Neural cell (in vitro differentiated cells): ENCODE data around the gene RILPL2. TPM values are rescaled to one million over a fixed set of nuclear protein-coding genes. Genes with fewer than 3 reads are reported as not detected.

ENCODE experiments used
- H2AFZ ChIP-seq: fragments of 200-600, 300-800 bp; sonication (generic), shearing (Covaris generic); 2 replicates; pipeline ENCODE4 v1.6.0; 2014; ENCODE audit warnings: low read depth, mild to moderate bottlenecking, antibody characterized with exemption, low read length, moderate library complexity
- H3F3A ChIP-seq: fragments of 200-600 bp; shearing (Covaris generic); 2 replicates; pipeline ENCODE4 v1.6.1; 2016; ENCODE audit warnings: mild to moderate bottlenecking, moderate library complexity, mixed read lengths, antibody characterized with exemption, low read length; ENCODE audit not compliant: insufficient read depth, poor library complexity, severe bottlenecking
- H3K27ac ChIP-seq: fragments of 200-600, 300-800 bp; sonication (generic), shearing (Covaris generic); 2 replicates; pipeline ENCODE4 v1.5.1; 2014; ENCODE audit warnings: mild to moderate bottlenecking, low read length, moderate library complexity
- H3K27me3 ChIP-seq: fragments of 300-800, 200-600 bp; sonication (generic), shearing (Covaris generic); 2 replicates; pipeline ENCODE4 v1.6.0; 2014; ENCODE audit warnings: mild to moderate bottlenecking, low read depth, low read length, moderate library complexity; ENCODE audit not compliant: insufficient read depth
- H3K36me3 ChIP-seq: fragments of 300-800, 200-600 bp; sonication (generic), shearing (Covaris generic); 2 replicates; pipeline ENCODE4 v1.5.1; 2014; ENCODE audit warnings: mild to moderate bottlenecking, antibody characterized with exemption, low read length, moderate library complexity; ENCODE audit not compliant: insufficient read depth
- H3K4me2 ChIP-seq: fragments of 300-800, 200-600 bp; sonication (generic), shearing (Covaris generic); 2 replicates; pipeline ENCODE4 v1.6.0; 2014; ENCODE audit warnings: mild to moderate bottlenecking, low read length
- H3K4me3 ChIP-seq: fragments of 300-800, 200-600 bp; sonication (generic), shearing (Covaris generic); 2 replicates; pipeline ENCODE4 v1.5.1; 2014; ENCODE audit warnings: mild to moderate bottlenecking, low read length, moderate library complexity
- H3K79me2 ChIP-seq: fragments of 200-600 bp; shearing (Covaris generic); replicated peaks from 2 replicates; pipeline ENCODE4 v1.6.0; 2014; ENCODE audit warnings: mild to moderate bottlenecking, low read length, moderate library complexity; ENCODE audit not compliant: insufficient read depth
- H3K9ac ChIP-seq: fragments of 300-800, 200-600 bp; sonication (generic), shearing (Covaris generic); 2 replicates; pipeline ENCODE4 v1.6.1; 2016; ENCODE audit warnings: mild to moderate bottlenecking, low read length, mixed read lengths
- H3K9me2 ChIP-seq: fragments of 200-600 bp; shearing (Covaris generic); 2 replicates; pipeline ENCODE4 v1.6.1; 2016; ENCODE audit warnings: mild to moderate bottlenecking, low read length, mixed read lengths; ENCODE audit not compliant: insufficient read depth
- H3K9me3 ChIP-seq: fragments of 200-600, 300-800 bp; sonication (generic), shearing (Covaris generic); 2 replicates; pipeline ENCODE4 v1.6.1; 2016; ENCODE audit warnings: mild to moderate bottlenecking, mixed run types, low read length, moderate library complexity, mixed read lengths
- H4K20me1 ChIP-seq: fragments of 200-600 bp; shearing (Covaris generic); 2 replicates; pipeline ENCODE4 v1.6.1; 2016; ENCODE audit warnings: mild to moderate bottlenecking, mixed run types; ENCODE audit not compliant: insufficient read depth
- EP300 ChIP-seq: fragments of 450-650 bp; conservative IDR thresholded peaks from 2 replicates; pipeline ENCODE4 v1.6.1; 2014; ENCODE audit warnings: antibody characterized with exemption, mild to moderate bottlenecking, moderate library complexity; ENCODE audit not compliant: poor library complexity, severe bottlenecking
- EZH2 ChIP-seq: fragments of 200-600, 300-800 bp; shearing (Covaris generic), sonication (generic); IDR thresholded peaks from 2 replicates; pipeline ENCODE4 v1.6.1; 2014; ENCODE audit warnings: antibody characterized with exemption, low read length, borderline replicate concordance, mild to moderate bottlenecking; ENCODE audit not compliant: insufficient read depth, poor library complexity, severe bottlenecking
- MXI1 ChIP-seq: fragments of 450-650 bp; conservative IDR thresholded peaks from 2 replicates; pipeline ENCODE4 v1.6.1; 2014; ENCODE audit warnings: antibody characterized with exemption, mild to moderate bottlenecking; ENCODE audit not compliant: poor library complexity, severe bottlenecking
- POLR2AphosphoS5 ChIP-seq: IDR thresholded peaks from 2 replicates; pipeline ENCODE4 v1.6.1; 2012
- RAD21 ChIP-seq: fragments of 450-650 bp; conservative IDR thresholded peaks from 2 replicates; pipeline ENCODE4 v1.6.1; 2014; ENCODE audit warnings: antibody characterized with exemption, mild to moderate bottlenecking, moderate library complexity
- REST ChIP-seq: IDR thresholded peaks from 2 replicates; pipeline ENCODE4 v1.6.1; 2012; ENCODE audit warnings: borderline replicate concordance
- SMC3 ChIP-seq: fragments of 450-650 bp; conservative IDR thresholded peaks from 2 replicates; pipeline ENCODE4 v1.6.1; 2014; ENCODE audit warnings: antibody characterized with exemption, mild to moderate bottlenecking, moderate library complexity; ENCODE audit not compliant: poor library complexity
- TAF1 ChIP-seq: IDR thresholded peaks from 2 replicates; pipeline ENCODE4 v1.6.1; 2012; ENCODE audit warnings: low read depth
- polyA plus RNA-seq: library from polyadenylated mRNA; depleted of rRNA; stranded (reverse); fragments of >200 nt; gene quantifications from 2 replicates; pipeline ENCODE4 v1.2.3, GENCODE V29; 2014
- TF ChIP-seq, protein P1 (sequence below): fragments of 450-650 bp; IDR thresholded peaks from 2 replicates; pipeline ENCODE4 v1.5.1; 2014; ENCODE audit warnings: antibody characterized with exemption, mild to moderate bottlenecking, moderate library complexity; ENCODE audit not compliant: poor library complexity, severe bottlenecking

The RILPL2 gene
- polyA plus RNA-seq, 1 donor from 2014 or later, result 0.07 TPM

DNA sequence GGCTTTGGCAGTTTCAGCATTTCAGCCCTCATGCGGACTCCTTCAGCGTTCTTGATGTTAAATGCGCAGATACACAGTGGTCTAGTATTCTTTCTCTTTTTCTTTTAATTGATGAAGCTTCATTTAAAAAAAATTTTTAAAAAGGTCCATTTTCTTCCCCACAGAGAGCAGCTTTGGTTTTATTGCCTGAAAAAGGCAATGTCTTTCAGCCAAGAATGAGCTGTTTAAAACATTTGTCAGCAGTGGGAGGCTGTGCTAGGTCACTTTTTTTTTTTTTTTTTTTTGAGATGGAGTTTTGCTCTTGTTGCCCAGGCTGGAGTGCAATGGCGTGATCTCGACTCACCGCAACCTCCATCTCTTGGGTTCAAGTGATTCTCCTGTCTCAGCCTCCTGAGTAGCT is 39.1 kb downstream of the RILPL2 start (continued):
- TF ChIP-seq EZH2 (no peak), POLR2AphosphoS5 (no peak), EP300 (no peak)

DNA sequence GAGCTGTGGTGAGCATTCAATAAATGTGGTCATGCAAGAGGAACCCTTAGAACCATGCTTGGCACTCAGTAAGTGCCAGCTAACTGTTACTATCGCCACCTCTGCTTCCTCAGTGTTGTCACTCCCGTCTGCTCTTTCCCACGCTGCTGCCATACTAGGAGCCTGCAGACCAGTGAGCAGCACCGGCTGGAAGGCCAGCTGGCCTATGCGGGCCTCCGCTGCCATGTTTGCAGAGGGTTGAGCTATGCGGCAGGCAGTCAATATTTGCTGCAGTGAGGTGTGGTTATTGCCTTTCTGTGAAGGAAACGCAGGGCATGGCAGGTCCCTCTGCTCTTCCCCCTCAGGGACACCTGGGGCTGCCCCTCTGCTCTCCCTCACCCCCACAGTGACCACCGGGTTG is 39.5 kb downstream of the RILPL2 start:
- Histone ChIP-seq H4K20me1 (no peaks in the 10 kb centered on the region), H3K36me3 (peaks cover 9% of the 10 kb centered on the region), H3K27ac (no peak overlapping the region), H3K79me2 (no peaks in the 10 kb centered on the region), H3K9ac (no peak overlapping the region), H3F3A (no peaks in the 10 kb centered on the region), H3K9me3 (no peaks in the 10 kb centered on the region), H3K4me3 (no peak overlapping the region), H3K9me2 (no peaks in the 10 kb centered on the region), H3K27me3 (no peaks in the 10 kb centered on the region), H3K4me2 (no peak overlapping the region), H2AFZ (no peak overlapping the region)
- no peak for TF ChIP-seq EP300
- no peak for TF ChIP-seq TAF1
- no peak for TF ChIP-seq EZH2
- no peak for TF ChIP-seq POLR2AphosphoS5
- TF ChIP-seq RAD21, result no peak
- TF ChIP-seq, protein P1, sequence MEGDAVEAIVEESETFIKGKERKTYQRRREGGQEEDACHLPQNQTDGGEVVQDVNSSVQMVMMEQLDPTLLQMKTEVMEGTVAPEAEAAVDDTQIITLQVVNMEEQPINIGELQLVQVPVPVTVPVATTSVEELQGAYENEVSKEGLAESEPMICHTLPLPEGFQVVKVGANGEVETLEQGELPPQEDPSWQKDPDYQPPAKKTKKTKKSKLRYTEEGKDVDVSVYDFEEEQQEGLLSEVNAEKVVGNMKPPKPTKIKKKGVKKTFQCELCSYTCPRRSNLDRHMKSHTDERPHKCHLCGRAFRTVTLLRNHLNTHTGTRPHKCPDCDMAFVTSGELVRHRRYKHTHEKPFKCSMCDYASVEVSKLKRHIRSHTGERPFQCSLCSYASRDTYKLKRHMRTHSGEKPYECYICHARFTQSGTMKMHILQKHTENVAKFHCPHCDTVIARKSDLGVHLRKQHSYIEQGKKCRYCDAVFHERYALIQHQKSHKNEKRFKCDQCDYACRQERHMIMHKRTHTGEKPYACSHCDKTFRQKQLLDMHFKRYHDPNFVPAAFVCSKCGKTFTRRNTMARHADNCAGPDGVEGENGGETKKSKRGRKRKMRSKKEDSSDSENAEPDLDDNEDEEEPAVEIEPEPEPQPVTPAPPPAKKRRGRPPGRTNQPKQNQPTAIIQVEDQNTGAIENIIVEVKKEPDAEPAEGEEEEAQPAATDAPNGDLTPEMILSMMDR, result no peak
- TF ChIP-seq SMC3, result no peak
- no peak for TF ChIP-seq MXI1
- TF ChIP-seq REST, result no peak

GRCh38 chr12:123396543-123396942 is 39.9 kb downstream of the RILPL2 start:
- Histone ChIP-seq H3K9me2 (no peaks in the 10 kb centered on the region), H4K20me1 (no peaks in the 10 kb centered on the region), H3K27me3 (no peaks in the 10 kb centered on the region), H3K27ac (no peak overlapping the region), H3F3A (no peaks in the 10 kb centered on the region), H3K9me3 (no peaks in the 10 kb centered on the region), H3K4me3 (no peak overlapping the region), H3K79me2 (peaks cover 3% of the 10 kb centered on the region), H2AFZ (no peak overlapping the region), H3K4me2 (no peak overlapping the region), H3K36me3 (peaks cover 9% of the 10 kb centered on the region), H3K9ac (no peak overlapping the region)
- TF ChIP-seq RAD21 (no peak), EP300 (no peak), POLR2AphosphoS5 (no peak), MXI1 (no peak), TAF1 (no peak), REST (no peak), EZH2 (no peak), SMC3 (no peak)
- TF ChIP-seq, protein P1, result no peak
